Neural crest cell (in vitro differentiated cells): Measurements from ENCODE around the gene ANKMY2. TPM values are rescaled to one million over a fixed set of nuclear protein-coding genes. Genes with fewer than 3 reads are reported as not detected.

Source experiments
- DNase-seq: peaks from one replicate; pipeline ENCODE4 v3.0.0; 2021; ENCODE audit warnings: low read depth, mixed read lengths, low spot score
- H3K27ac Mint-ChIP-seq: one replicate; pipeline ENCODE4 v1.8.0; 2021; ENCODE audit warnings: mild to moderate bottlenecking, mixed read lengths; ENCODE audit not compliant: unreplicated experiment
- H3K27me3 Mint-ChIP-seq: 2 replicates; pipeline ENCODE4 v1.8.0; 2021; ENCODE audit warnings: low read depth, mild to moderate bottlenecking, mixed read lengths
- H3K36me3 Mint-ChIP-seq: 2 replicates; pipeline ENCODE4 v1.8.0; 2021; ENCODE audit warnings: low read depth, mild to moderate bottlenecking, mixed read lengths
- H3K4me1 Mint-ChIP-seq: 2 replicates; pipeline ENCODE4 v1.8.0; 2021; ENCODE audit warnings: mixed read lengths
- H3K4me3 Mint-ChIP-seq: one replicate; pipeline ENCODE4 v1.8.0; 2021; ENCODE audit warnings: mild to moderate bottlenecking, mixed read lengths
- H3K9me3 Mint-ChIP-seq: 2 replicates; pipeline ENCODE4 v1.8.0; 2021; ENCODE audit warnings: mixed read lengths
- CTCF ChIP-seq: fragments of 200-600 bp; sonication (generic); conservative IDR thresholded peaks from 2 replicates; pipeline ENCODE4 v1.5.0; 2021; ENCODE audit warnings: antibody characterized with exemption, mild to moderate bottlenecking
- total RNA-seq: library from RNA; stranded (reverse); gene quantifications from 2 replicates; pipeline ENCODE4 v1.2.1, GENCODE V29; 2021

ANKMY2 gene
- total RNA-seq, 1 donor from 2014 or later = 24.7 TPM

GRCh38 chr7:16655394-16655793 lies 9.8 kb upstream of the ANKMY2 start:
- Mint-ChIP-seq H3K9me3 (no peaks in the 10 kb centered on the region), H3K4me3 (peak overlapping the region; percentile 7), H3K27me3 (no peaks in the 10 kb centered on the region)

DNA sequence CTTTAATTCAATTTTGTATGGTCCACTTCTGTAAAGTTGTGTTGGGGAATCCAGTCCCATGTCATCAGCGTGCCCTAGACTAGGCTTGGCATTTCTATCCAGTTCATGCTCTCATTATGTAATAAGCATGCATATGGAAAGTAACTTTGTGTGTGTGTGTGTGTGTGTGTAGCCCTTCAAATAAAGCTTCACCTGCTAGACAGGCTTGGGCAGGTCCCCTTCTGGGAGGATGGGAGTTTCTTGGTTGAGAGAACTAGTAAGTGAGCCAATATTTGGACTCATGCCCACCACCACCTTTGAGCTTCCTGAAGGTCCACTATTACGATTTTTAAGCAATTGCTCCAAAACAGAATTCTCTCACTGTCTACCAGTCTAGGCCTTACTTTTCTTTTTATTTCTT lies 7.3 kb upstream of the ANKMY2 start:
- no peak for TF ChIP-seq CTCF
- Mint-ChIP-seq H3K27me3 (no peaks in the 10 kb centered on the region), H3K36me3 (peaks cover 6% of the 10 kb centered on the region), H3K4me3 (peak overlapping the region; percentile 33), H3K4me1 (peaks cover 51% of the 10 kb centered on the region), H3K27ac (no peak overlapping the region), H3K9me3 (no peaks in the 10 kb centered on the region)
- no peak for DNase-seq

More at GRCh38 chr7:16655394-16655793, 9.8 kb upstream of the ANKMY2 start:
- H3K27ac Mint-ChIP-seq = no peak overlapping the region
- H3K36me3 Mint-ChIP-seq = peaks cover 6% of the 10 kb centered on the region
- H3K4me1 Mint-ChIP-seq = peaks cover 36% of the 10 kb centered on the region
- no peak for TF ChIP-seq CTCF
- DNase-seq = no peak

DNA sequence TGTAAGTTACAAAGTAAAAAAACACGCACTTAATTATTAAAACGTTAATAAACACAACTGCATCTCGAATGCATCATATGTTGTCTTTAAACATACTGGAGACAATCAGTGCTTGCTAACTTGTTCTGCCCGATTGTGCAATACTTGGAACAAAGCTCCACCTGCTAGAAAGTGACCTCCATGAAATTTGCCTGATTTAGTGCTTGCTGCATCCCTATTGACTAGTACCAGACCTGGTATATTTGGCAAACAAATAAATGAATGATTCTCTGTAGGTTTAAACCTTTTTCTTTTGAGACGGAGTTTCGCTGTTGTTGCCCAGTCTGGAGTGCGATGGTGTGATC lies 6.7 kb upstream of the ANKMY2 start:
- H3K27ac Mint-ChIP-seq = no peak overlapping the region
- no peak overlapping the region for H3K4me3 Mint-ChIP-seq
- H3K36me3 Mint-ChIP-seq = peaks cover 6% of the 10 kb centered on the region
- H3K9me3 Mint-ChIP-seq = no peaks in the 10 kb centered on the region
- no peak for TF ChIP-seq CTCF
- peaks cover 51% of the 10 kb centered on the region for H3K4me1 Mint-ChIP-seq
- DNase-seq = no peak
- no peaks in the 10 kb centered on the region for H3K27me3 Mint-ChIP-seq

GRCh38 chr7:16651396-16652239 lies 6.1 kb upstream of the ANKMY2 start:
- DNase-seq = no peak
- Mint-ChIP-seq H3K4me1 (peaks cover 51% of the 10 kb centered on the region), H3K36me3 (peaks cover 3% of the 10 kb centered on the region), H3K27me3 (no peaks in the 10 kb centered on the region), H3K27ac (no peak overlapping the region), H3K4me3 (peak overlapping the region; percentile 5), H3K9me3 (no peaks in the 10 kb centered on the region)
- TF ChIP-seq CTCF = no peak

DNA sequence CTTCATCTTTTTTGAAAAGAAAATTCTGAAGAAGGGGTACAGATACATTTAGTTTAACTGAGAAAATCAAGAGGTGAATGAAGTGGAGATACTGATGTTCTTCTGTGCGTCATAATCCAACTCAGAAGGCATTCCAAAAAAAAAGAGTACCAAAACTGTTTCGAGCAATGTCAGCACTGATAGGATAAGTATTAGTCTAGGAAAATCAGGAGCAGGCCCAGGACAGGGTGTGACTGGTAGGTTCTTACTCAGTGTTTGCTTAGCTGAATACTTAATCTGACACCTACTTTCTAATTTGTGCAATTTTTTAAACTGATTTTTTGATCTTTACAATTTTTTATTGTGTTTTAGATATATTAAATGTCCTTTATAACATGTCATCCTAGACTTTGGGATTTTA lies 4.7 kb upstream of the ANKMY2 start:
- Mint-ChIP-seq H3K9me3 (no peaks in the 10 kb centered on the region), H3K27ac (no peak overlapping the region), H3K4me1 (peaks cover 47% of the 10 kb centered on the region), H3K36me3 (no peaks in the 10 kb centered on the region), H3K4me3 (no peak overlapping the region), H3K27me3 (no peaks in the 10 kb centered on the region)
- no peak for TF ChIP-seq CTCF
- DNase-seq = no peak
